CD4-positive, alpha-beta T cell treated with Interleukin-4 for 4 hours (primary cell): ENCODE measurements around the gene CDH4.

Source experiments
- DNase-seq: peaks from one replicate; pipeline ENCODE4 v3.0.0-alpha.2; 2020

CDH4 gene

DNA sequence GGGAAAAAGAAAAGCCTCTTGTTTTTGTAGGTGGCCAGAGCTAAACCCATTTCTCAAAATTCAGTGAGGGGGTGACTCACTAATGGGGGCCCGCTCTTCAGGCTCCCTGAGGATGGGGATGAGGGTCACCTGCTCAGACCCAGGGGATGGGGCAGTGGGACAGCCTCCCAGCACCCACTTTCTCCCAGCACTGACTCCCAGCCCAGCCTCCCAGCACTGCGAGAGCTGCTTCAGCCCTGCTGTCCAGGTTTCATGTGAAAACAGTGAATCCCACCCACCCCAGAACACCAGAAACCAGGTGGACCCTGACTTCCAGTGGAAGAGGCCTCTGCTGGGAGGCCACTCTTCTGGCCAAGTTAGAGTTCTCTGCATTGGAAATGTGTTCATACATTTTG lies 362.6 kb downstream of the CDH4 start:
- DNase-seq = no peak

DNA sequence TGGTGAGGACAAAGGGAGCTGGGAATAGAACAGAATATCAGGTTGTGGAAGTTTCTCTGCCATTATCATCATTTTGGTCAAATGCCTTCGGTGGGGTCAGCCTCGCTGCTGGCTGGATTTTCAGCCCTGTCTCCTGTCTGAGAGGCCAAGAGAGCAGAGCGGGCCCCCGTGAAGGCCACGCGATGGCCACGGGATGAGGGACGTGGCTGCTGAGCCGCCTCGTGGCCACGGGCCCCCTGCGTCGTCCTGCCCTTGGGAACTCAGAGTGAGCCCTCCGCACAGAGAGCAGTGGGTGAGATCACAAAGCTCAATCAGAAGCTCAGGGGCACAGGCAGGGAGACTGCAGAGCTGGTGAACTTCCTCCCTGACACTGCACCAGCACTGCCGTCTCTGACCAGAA lies 363.7 kb downstream of the CDH4 start:
- DNase-seq = no peak

DNA sequence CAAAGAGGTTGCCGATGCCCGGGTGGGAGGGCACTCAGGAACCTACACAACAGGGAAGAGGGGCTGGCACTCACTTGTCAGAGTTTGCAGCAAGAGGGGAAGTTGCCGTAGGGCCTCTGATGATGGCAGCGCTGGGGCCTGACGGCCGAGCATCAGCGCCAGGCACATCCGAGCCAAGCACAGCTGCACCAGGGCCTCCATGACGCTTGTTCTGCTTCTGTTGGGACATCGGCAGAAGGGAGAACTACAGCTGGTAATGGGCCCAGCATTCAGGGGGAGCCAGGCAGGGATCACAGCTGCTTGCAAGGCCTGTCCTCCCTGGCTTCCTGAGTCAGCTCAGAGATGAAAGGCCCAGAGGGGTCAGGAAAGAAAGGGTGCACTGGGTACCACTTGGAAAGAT lies 367.7 kb downstream of the CDH4 start:
- no peak for DNase-seq

DNA sequence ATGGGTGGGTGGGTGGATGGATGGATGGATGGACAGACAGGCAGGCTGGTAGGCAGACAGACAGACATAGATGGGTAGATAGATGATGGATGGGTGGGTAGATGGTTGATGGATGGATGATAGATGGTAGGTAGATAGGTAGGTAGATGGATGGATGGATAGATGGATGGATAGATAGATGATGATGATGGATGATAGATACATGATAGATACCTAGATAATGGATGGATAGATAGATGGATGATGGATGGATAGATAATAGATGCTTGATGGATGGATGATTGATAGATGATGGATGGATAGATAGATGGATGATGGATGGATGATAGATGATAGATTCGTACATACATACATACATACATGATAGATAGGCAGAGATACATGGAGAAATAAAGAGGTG lies 368.1 kb downstream of the CDH4 start:
- no peak for DNase-seq

DNA sequence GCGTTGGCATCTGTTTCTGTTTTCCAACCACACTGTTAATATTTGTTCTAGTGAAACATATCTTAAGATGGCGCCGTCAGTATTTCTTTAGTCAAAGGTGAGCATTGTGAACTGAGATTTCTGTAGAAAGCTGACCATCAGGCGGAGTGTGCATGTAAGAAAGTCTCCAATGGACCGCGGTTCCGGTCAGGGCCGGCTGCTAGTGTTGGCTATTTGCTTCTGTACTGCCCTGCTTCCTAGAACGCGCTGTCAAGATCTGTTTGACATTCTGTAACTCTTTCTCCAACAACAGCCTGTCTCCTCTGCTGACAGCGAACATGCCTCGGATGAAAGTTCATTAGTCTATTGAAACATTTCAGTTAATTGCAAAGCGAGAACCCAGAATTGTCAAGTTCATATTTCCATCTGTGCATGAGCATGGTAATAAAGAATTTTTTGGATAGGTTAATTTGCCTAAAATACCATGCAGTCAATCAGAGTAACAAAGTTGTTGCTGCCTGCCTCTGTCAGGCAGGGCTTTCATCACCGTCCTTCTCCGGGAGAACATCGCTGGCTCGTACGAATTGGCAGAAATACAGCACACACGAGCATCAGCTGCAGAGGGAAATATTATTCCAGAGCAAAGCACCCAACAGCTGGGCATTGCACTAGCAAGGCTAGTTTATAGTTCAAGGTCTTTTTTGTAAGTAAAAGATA lies 369.1 kb downstream of the CDH4 start:
- DNase-seq = no peak

DNA sequence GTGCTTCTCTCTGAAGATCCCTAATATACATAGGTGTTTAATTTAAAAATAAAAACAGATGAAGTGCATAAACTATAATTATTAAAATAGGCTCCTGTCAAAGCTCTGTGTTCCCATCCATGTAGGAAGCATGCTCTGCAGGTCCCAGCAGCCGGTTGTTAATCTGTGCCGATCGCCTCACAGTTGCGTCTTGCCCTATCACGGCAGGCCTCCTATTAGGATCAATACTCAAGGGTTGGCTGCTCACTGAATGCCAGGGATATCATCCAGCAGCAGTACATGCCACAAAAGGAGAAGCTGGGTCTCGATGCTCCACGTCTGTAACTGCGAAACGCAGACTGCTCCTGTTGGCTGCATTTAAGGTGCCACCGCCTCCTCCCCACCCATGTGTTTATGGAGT lies 369.8 kb downstream of the CDH4 start:
- DNase-seq = no peak

DNA sequence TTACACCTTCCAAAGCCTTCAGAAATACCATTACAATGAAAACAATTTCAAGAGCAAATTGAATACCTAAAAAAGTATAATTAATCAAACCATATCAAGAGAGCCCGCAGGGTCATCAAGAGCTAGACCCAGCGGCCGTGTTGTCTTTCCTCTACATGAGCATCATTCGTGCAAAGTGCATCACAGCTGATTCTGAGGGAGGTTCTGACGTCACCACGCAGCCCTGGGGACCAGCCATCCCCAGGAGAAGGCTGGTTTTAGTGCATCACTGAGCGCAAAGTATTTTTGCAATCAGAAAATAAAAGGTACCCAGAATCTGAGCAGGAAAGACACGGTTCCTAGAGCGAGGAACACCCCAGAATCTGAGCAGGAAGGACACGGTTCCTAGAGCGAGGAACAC lies 371.4 kb downstream of the CDH4 start:
- DNase-seq = no peak

DNA sequence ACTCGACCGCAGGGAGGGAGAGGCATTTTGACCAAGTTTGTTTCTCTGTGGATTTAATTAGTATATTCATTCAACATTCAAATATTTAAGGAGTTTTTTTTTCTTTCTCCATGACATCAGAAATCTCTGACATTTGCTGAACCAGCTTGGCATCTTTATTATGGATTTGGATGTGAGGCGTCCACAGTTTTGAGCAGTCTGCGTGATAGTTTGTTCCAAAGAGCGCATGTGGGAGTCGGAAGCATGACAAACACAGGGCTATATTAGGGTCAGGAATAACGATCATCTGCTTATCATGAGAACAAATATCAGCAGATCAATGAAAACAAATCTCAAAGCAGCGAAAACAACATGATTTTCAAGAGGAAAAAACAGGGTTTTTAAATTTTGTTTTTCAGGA lies 373.2 kb downstream of the CDH4 start:
- DNase-seq = no peak

DNA sequence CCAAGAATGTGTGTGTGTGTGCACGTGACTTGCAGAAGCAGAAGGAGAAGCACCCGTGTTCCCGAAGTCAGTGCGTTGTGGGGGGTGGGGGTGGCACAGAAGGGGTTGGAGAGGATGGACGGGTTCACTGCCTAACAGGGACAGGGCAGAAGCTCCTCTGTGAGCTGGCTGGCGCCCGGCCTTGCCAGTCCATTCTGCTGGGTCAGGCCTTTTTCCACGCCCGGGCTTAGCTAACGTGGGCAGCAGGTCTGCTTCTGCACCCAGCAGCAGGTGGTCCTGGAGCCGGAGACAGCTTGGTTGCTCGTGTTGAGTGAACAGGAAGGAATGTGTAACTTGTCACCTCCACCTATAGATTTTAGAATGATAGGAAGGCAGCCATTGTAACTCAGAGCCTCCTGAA lies 374.4 kb downstream of the CDH4 start:
- DNase-seq = no peak

DNA sequence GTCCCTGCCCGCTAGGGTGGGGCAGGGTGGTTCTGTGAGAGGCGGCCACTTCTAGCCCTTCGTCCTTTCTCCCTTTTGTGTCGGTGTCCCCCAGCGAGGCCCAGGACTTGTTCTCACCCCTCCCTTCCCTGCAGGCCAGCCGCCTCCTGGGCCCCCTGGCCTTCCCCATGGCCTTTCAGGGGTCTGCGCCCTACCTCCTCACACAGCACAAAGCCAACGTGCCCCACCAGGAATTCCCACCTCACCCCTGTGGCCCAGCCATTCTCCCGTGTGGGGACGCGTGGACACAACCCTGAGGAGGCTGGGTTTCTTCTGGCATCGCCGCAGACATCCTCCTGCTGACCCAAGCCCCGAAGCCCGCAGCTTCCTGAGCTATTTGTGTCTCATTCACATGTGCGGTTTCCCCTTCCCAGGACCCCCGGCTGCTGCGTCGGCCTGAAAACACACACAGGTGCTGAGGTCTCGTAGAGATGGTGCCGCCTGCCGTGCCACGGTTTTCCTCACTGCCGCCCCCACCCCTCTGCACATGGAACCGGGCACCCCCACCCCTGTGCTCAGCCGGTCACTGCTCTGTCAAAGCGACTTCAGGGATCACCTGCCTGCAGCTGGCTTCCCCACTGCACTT lies 375.8 kb downstream of the CDH4 start:
- no peak for DNase-seq

DNA sequence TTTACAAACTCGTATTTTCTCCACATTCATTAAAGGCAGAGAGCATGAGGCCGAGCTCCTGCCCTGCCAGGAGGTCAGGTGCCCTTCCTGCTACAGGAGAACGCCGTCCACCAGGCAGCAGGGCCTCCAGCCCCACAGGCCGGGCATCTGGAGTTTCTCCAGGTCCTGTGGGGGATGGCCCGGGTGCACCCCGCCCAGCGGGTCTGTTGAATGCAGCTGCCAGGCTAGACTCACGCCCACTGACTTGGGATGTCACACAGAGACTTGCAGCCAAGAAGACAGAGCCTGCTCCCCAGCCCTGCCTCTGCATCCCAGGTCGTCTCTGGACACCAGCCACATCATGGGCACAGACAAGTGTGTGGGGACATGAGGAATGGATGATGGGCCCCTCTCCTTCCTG lies 376.4 kb downstream of the CDH4 start:
- DNase-seq = no peak

DNA sequence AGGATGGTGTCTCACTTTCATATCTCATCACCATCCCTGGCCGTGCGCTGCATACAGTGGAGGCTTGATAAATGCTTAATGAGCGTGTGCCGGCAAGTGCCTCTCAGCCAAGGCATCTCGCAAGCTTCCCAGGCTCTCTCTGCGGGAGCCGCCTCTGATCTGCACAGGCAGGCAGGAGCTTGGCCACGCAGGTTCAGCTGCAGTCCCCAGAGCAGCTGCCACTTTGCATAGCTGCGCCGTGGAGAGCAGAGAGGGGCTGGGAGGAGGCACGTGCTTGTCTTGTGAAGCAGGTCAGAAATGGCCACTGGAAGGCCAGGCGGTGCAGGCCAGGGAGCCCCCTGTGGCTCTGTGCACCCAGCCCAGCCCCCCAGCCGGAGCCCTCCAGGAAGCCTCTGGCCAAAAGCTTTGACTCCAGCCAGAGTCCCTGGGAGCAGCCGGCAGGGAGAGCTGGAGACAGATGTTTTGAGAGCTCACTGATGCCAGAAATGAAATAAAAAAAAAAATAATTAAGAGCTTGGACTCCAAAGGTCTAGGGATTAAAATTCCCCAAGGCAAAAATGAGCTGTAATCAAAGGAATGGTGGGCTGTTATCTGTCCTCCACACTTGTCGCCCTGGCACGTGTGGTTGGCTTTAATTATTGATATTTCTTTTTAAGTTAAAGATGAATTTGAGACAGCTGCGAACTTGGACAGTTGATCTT lies 377.0 kb downstream of the CDH4 start:
- DNase-seq = no peak

DNA sequence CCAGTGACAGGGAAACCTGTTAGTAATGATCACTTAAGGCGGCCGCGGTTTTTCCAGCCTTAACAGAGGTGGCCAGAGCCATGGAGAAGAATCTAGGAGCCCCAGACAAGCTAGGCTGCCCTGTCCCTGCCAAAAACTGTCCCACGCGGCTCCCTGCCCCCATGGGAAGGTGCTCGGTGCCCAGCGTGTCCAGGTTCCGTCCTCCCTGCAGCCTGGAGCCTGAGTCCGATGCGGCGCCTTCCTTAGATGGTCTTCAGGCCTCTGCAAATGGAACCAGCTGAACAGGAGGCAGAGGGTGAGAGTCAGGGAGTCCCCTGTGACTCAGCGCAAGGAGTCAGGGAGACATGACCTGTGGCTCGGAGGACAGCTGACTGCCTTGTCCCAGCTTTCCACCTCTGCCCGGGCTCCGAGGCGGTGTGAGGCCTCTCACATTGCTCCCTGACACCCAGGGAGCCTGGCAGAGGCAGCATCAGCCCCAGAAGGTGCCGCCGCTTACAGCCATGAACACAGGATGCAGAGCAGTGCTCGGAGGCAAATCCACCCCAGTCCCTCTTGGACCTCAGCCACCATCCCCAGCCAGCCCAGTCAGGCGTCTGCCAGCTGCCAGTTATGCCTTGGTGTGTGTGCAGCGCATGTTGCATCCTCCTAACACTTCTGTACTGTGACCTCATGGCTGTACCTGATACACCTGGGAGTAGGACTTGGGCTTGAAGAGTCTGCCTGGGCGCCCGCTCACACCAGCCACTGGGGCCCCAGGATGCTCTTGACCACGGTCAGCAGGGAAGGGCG lies 377.7 kb downstream of the CDH4 start:
- no peak for DNase-seq

DNA sequence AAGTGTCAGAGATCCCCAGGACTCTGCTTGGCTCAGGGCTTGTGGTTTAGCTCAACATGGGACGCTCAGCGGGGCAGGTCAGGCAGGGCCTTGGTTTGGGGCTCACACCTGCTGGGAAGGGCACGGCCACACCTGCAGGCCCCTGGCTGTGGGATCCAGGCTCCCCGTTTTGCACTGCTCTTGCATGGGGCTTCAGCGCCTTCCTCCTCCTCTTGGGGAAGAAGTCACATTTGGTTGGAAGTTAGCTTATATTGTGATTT lies 378.3 kb downstream of the CDH4 start:
- no peak for DNase-seq

DNA sequence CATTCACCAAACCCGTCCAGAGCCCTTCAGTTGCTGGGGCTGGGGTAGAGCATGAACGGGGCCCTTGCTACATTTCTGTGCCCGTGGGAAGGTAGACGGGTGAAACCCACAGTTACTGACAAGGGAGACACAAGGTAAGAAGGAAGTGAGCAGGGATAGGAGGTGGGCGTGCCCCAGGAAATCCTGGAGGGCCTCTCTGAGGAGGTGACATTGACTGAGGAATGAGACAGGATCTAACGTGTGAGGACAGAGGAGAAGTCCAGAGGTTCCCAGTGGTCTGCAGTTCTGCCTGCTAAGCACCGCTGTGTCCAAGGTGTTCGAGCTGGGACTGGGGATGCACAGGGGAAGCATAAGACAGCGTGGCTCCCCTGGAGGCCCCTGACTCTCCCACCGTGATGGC lies 378.8 kb downstream of the CDH4 start:
- no peak for DNase-seq

DNA sequence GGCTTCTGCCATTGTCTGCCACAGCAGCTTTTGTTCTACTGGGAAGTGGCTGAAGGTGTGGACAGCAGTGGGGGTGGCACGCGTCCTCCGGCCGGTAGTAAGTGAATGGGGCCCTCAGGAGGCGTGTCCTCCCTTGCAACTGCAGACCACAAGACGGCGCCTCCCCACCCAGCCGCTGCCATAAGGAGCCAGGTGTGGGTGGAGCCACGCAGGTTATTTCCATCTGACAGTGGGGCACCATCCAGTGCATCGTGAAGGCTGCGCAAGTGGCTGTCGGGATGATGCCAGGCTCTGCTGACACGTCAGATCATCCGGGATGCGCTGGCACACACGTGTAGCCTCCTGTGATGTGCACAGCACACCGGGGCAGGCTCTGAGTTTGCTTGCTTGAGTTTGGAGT lies 379.7 kb downstream of the CDH4 start:
- DNase-seq = no peak

DNA sequence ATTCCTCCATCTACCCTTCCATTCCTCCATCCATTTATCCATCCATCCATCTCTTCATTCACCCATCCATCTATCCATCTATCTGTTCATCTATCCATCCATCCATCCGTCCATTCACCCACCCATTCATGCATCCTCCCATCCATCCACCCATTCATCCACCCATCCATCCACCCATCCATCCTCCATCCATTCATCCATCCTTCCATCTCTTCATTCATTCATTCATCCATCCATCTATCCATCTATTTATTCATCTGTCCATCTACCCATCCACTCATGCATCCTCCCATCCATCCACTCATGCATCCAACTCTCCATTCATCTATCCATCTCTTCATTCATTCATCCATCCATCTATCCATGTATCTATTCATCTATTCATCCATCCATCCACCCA lies 380.9 kb downstream of the CDH4 start:
- no peak for DNase-seq

DNA sequence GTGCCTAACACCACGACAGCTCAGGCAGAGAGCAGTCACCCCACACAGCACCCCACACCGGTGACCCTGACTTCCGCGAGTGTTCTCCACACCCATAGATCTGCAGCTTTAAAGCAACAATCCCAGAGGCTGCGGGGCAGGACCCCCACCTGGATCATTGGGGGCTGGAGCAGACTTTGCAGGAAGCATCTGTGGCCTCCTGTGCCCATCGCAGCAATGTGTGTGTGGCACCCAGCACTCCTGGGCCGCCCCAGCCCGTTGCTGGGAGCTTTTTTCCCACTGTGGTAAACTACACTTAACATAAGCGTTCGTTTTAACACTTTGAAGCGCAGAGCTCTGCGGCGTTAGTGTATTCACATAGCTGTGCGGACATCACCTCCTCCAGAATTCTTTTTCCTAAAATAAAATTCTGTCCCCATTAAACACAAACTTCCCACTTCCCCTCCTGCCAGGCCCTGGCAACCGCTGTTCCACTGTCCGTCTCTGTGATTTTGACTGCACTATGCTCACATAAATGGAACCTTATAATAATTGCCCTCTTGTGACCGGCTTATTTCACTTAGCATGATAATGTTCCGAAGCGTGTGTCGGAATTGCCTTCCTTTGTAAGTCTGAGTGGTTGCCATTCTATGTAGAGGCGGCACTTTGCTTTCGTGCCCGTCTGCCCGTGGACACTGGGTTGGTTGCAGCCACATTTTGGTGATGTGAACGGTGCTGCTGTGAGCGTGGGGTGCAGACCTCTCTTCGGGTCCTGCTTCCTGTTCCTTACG lies 382.5 kb downstream of the CDH4 start:
- no peak for DNase-seq

DNA sequence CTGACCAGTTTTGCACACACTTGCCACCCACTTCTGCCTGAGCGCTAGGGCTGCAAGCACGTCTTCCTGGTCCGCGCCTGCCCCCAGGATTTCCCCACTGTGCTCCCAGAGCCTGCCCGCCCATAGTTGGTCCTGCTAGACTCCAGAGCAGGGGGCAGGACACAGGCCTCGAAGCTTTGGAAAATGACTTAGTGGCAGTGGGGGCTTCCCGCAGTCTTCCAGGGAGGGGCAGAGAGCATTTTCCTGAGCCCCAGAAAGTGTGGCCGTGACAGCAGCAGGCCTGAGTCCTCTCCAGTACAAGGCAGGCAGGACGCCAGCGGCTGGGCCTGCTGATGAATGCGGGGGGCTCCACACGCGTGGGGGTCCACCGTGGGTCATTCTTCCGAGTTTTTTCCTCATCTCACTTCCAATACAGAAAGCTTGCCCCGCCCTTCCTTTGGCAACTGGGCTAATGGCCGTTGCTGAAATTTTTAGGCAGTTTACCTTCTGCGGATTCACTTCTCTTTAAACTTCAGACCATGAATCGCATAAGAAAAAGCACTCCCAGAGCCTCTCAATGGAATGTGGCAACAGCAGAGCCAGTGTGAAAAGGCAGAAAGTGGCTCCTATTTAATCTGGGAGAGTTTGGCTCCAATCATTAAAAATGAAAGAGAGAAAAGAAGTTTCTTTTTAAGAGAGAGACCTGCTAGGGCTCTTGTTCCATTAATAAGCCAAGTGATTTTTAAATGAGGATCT lies 383.8 kb downstream of the CDH4 start:
- DNase-seq = no peak

DNA sequence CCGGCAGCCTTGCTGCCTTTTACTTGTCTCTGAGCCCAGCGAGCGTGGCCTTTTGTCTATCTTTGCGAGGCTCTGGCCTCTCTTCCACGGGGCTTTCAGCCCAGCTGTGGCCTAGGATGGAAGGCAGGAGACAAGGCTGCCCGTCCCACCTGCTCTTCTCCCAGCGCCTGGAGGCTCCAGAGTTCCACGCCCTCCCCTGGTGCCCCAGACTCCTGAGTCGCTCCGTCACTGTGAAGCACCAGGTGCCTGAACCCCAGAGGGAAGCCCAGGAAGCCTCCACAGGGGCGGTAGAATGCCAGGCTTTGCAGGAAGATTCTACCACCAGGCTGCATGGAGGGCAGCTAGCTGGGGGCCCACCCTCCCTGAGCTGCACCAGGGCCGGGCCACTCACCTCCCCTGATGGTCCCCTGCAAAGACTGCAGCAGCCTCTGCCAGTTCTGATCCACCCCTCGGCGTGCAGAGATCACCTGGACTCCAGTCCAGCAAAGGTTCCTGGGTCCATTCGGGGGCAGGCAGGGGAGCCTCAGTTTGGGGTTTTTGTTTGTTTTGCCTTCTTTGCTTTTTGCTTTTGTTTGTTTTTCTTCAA lies 384.6 kb downstream of the CDH4 start:
- DNase-seq = no peak

DNA sequence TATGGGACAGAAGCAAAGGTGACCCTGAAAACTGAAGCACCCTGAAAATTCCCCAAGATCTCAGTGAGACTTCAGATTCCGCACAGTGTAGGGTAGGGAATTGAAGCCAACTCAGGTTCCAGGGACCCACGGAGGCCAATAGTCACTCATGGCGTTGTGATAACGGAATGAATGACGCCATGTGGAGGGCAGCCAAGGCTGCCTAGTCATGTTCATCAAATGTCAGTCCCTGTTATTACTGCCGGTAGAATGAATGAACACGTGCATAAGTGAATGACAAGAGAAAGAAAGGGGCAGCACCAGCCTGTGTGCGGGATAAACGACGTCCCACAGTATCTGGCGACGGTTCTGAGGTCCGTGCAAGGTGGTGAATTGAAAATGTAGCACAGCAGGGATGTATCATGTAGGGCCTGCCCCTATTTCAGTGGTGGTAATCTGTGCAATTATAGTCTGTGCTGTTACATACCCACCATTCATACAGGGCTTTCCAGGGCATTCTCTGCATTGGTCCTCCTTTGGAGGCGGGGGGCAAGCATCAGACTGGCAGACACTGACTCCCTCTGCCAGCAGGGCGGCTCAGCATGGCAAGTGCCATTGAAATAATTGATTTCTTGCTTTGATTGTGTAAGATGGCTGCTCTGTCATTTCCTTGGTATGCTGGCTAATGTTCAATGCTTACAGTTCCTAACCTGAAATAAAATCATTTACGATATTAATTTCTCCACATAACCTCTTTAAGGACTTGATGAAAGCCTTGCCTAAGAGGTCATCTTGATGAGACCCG lies 386.9 kb downstream of the CDH4 start:
- no peak for DNase-seq
